GM12872 (cell line): Measurements from ENCODE around the gene NUBP2.

Source experiments
- TF ChIP-seq, protein P1 (sequence below): IDR thresholded peaks from 3 replicates; pipeline ENCODE4 v1.5.1; 2011; ENCODE audit warnings: low read depth, mild to moderate bottlenecking, low read length, moderate library complexity; ENCODE audit not compliant: insufficient read depth

Gene NUBP2

DNA sequence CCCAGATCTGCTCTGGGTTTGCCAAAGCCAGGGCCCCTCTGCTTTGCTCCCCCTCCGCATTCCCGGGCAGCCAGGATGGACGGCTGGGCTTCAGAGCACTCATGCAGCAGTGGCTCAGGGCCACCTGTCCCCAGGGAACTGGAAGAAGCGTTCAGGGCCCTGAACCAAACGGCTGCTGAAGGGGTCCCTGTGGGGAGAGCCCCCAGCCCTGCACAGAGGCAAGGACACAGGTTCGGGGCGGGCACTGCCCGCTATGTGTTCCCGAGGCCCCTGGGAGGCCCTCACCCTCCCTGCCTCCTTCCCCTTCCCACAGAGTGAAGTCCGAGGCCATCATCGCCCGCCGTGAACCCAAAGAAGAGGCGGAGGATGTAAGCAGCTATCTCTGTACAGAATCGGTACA lies 21.8 kb upstream of the NUBP2 start:
- TF ChIP-seq, protein P1, sequence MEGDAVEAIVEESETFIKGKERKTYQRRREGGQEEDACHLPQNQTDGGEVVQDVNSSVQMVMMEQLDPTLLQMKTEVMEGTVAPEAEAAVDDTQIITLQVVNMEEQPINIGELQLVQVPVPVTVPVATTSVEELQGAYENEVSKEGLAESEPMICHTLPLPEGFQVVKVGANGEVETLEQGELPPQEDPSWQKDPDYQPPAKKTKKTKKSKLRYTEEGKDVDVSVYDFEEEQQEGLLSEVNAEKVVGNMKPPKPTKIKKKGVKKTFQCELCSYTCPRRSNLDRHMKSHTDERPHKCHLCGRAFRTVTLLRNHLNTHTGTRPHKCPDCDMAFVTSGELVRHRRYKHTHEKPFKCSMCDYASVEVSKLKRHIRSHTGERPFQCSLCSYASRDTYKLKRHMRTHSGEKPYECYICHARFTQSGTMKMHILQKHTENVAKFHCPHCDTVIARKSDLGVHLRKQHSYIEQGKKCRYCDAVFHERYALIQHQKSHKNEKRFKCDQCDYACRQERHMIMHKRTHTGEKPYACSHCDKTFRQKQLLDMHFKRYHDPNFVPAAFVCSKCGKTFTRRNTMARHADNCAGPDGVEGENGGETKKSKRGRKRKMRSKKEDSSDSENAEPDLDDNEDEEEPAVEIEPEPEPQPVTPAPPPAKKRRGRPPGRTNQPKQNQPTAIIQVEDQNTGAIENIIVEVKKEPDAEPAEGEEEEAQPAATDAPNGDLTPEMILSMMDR, result no peak

DNA sequence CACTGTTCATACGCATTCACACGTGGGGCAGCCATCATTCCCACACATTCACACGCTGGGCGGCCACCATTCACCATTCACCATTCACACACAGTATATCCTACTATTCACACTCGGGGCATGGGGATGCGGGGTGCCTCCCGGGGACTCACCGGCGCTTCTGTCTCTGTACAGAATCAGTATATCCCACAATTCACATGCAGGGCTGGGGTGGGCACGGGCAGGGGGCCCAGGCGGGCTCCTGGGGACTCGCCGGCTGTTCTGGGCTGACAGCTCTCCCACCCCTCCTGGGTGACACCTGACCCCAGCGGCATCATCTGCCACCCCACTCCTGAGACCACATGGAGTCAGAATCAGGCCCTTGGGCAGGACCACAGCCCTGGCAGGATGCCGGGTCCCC lies 21.0 kb upstream of the NUBP2 start:
- TF ChIP-seq, protein P1, result no peak

DNA sequence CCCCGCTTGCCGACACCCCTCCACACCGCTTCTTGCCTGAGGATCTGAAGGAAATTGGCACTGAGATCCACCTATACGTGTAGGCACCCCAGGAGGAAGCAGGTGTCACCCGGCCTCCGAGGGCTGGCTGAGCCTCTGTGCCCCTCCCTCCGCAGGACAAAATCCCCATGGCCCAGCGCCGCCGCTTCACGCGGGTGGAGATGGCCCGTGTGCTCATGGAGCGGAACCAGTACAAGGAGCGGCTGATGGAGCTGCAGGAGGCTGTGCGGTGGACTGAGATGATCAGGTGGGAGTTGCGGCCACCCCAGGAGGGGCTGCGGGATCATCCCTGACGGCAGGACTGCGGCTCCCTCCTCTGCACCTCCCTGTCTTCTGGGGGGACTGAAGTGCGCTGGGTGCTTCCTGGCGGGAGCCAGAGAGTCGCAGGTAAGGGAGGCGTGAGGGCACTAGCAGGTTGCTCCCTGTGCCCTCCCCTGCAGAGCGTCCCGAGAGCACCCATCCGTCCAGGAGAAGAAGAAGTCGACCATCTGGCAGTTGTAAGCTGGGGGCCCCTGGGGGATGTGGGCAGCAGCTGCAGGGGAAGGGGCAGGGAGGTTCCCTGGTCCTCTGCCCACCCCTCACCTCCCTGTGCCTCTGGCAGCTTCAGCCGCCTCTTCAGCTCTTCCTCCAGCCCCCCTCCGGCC lies 20.4 kb upstream of the NUBP2 start:
- TF ChIP-seq, protein P1, result no peak

DNA sequence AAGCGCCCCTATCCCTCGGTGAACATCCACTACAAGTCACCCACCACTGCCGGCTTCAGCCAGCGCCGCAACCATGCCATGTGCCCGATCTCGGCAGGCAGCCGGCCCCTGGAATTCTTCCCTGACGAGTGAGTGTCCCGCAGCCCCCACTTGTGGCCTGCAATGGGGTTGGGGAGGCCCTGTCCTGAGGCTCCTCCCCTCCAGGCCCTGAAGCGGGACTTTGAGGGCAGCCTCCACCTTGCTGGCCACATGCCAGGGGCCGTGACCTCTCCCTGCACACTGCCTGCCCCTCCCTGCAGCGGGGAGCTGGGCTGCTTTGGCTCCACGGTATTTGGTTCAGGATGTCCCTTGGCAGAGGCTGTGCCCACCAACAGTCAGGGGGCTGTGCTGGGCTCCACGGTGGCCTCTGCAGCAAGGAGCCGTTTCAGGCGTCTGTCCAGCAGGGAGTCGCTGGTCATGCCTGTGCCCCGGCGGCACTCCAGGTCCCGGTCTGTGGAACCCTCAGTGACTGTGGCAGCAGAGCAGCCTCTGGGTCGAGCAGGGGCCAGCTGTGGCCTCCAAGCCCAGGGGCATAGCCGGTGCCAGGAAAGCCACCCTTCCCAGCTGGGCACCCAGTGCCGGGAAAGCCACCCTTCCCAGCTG lies 19.8 kb upstream of the NUBP2 start:
- TF ChIP-seq, protein P1, result no peak

DNA sequence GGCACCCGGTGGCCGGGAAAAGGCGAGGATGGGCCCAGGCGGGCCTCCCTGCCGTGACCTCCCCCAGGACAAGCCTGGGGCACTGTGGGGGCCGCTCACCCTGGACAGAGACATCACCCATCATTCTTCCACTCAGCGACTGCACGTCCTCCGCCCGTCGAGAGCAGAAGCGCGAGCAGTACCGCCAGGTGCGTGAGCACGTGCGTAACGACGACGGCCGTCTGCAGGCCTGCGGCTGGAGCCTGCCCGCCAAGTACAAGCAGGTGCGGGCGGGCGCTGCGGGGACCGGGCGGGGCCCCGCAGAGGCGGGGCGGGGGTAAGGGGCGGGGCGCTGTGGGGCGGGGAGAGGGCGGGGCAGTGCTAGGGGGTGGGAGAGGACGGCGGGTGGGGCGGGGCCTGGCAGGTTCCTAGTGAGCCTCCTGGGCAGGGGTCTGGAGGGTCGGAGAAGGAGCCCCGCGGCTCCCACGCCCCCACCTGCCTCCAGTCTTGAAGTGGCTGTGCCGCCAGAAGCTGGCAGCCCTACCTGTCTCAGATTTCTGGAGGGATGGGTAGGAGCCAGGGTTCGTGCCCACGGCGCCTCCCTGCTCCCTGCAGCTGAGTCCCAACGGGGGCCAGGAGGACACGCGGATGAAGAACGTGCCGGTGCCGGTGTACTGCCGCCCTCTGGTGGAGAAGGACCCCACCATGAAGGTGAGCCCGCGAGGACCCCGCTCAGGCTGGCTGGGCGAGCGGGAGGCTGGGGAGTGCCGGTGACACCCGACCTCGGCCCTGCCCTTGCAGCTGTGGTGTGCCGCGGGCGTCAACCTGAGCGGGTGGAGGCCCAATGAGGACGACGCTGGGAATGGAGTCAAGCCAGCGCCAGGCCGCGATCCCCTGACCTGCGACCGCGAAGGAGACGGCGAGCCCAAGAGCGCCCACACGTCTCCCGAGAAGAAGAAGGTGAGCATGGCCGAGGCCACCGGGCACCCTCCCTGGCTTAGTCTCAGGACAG lies 18.9 kb upstream of the NUBP2 start:
- TF ChIP-seq, protein P1, result no peak

DNA sequence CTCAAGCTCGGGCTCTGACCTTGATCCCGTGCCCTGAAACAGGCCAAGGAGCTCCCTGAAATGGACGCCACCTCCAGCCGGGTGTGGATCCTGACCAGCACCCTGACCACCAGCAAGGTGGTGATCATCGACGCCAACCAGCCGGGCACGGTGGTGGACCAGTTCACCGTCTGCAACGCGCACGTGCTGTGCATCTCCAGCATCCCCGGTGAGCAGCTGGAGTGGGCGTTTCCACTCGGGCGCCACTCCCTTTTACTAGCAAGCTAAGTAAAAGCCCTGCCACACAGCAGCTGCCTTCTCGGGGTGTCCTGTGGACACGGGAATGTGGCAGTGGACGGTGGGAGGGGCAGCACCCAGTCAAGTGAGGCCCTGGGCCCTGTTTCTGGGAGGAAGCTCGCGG lies 17.8 kb upstream of the NUBP2 start:
- TF ChIP-seq, protein P1, result no peak

DNA sequence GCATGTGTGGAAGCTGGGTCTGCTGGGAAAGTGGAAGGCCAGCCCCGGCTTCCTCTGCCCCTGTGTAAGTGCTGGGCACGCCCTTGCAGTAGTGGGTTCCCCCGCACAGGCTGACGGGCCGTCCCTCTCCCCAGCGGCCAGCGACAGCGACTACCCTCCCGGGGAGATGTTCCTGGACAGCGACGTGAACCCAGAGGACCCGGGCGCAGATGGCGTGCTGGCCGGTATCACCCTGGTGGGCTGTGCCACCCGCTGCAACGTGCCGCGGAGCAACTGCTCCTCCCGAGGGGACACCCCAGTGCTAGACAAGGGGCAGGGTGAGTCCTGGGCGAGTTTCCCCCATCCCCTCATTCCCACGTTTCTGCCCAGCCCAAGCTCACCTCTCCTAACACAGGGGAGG lies 16.9 kb upstream of the NUBP2 start:
- TF ChIP-seq, protein P1, result no peak
